IPS-18c (cell line): ENCODE measurements around the gene FOXI1.
"Not testable (repeated sequence)": the region's sequence is repeated elsewhere in the genome, so short reads cannot be mapped to it uniquely, and the experiment has no call there.

Source experiments
- H3K4me3 ChIP-seq: 2 replicates; pipeline ENCODE4 v1.7.0; 2013; ENCODE audit warnings: low read depth, mild to moderate bottlenecking, low read length, moderate library complexity; ENCODE audit not compliant: insufficient read depth
- H3K9me3 ChIP-seq: one replicate; pipeline ENCODE4 v1.6.1; 2013; ENCODE audit warnings: mild to moderate bottlenecking, low read length, moderate library complexity; ENCODE audit not compliant: control insufficient read depth, insufficient read depth

The FOXI1 gene

GRCh38 chr5:170139786-170140335 lies 34.2 kb downstream of the FOXI1 start:
- peaks cover 2% of the 10 kb centered on the region for H3K9me3 ChIP-seq
- no peak overlapping the region for H3K4me3 ChIP-seq

GRCh38 chr5:170141196-170141595 lies 35.5 kb downstream of the FOXI1 start:
- H3K4me3 ChIP-seq, H3K9me3 ChIP-seq: not testable (repeated sequence)

GRCh38 chr5:170141636-170142035 lies 35.9 kb downstream of the FOXI1 start:
- peaks cover 2% of the 10 kb centered on the region for H3K9me3 ChIP-seq
- no peak overlapping the region for H3K4me3 ChIP-seq

- H3K4me3 ChIP-seq, result no peak overlapping the region
- peaks cover 2% of the 10 kb centered on the region for H3K9me3 ChIP-seq
Measured at GRCh38 chr5:170142196-170142595, 36.5 kb downstream of the FOXI1 start.

- Histone ChIP-seq H3K4me3 (no peak overlapping the region), H3K9me3 (peaks cover 2% of the 10 kb centered on the region)
Measured at GRCh38 chr5:170143091-170143490, 37.4 kb downstream of the FOXI1 start.

- Histone ChIP-seq H3K4me3 (no peak overlapping the region), H3K9me3 (peaks cover 2% of the 10 kb centered on the region)
Measured at GRCh38 chr5:170143710-170144109, 38.0 kb downstream of the FOXI1 start.

- no peak overlapping the region for H3K4me3 ChIP-seq
- peaks cover 2% of the 10 kb centered on the region for H3K9me3 ChIP-seq
Measured at GRCh38 chr5:170144286-170145023, 38.8 kb downstream of the FOXI1 start.

- H3K4me3 ChIP-seq, result no peak overlapping the region
- peaks cover 2% of the 10 kb centered on the region for H3K9me3 ChIP-seq
Measured at GRCh38 chr5:170145462-170145861, 39.8 kb downstream of the FOXI1 start.

GRCh38 chr5:170147051-170147752 lies 41.5 kb downstream of the FOXI1 start:
- H3K4me3 ChIP-seq, result no peak overlapping the region
- H3K9me3 ChIP-seq, result no peaks in the 10 kb centered on the region

GRCh38 chr5:170147753-170148264 lies 42.1 kb downstream of the FOXI1 start:
- H3K4me3 ChIP-seq, result no peak overlapping the region
- H3K9me3 ChIP-seq, result no peaks in the 10 kb centered on the region

- no peak overlapping the region for H3K4me3 ChIP-seq
- H3K9me3 ChIP-seq, result no peaks in the 10 kb centered on the region
Measured at GRCh38 chr5:170148430-170149205, 42.9 kb downstream of the FOXI1 start.

- Histone ChIP-seq H3K9me3 (no peaks in the 10 kb centered on the region), H3K4me3 (no peak overlapping the region)
Measured at GRCh38 chr5:170149206-170149515, 43.5 kb downstream of the FOXI1 start.

GRCh38 chr5:170150713-170151096 lies 45.0 kb downstream of the FOXI1 start:
- no peaks in the 10 kb centered on the region for H3K9me3 ChIP-seq
- no peak overlapping the region for H3K4me3 ChIP-seq

- no peaks in the 10 kb centered on the region for H3K9me3 ChIP-seq
- no peak overlapping the region for H3K4me3 ChIP-seq
Measured at GRCh38 chr5:170151097-170151831, 45.6 kb downstream of the FOXI1 start.

GRCh38 chr5:170152767-170153166 lies 47.1 kb downstream of the FOXI1 start:
- Histone ChIP-seq H3K9me3 (no peaks in the 10 kb centered on the region), H3K4me3 (no peak overlapping the region)

GRCh38 chr5:170154297-170154696 lies 48.6 kb downstream of the FOXI1 start:
- H3K4me3 ChIP-seq, result no peak overlapping the region; the same call in 1 of the 2 replicates
- no peaks in the 10 kb centered on the region for H3K9me3 ChIP-seq

- no peak overlapping the region for H3K4me3 ChIP-seq
- H3K9me3 ChIP-seq, result no peaks in the 10 kb centered on the region
Measured at GRCh38 chr5:170154744-170155143, 49.0 kb downstream of the FOXI1 start.
